GM12878 (cell line): ENCODE measurements around the gene CDH20. TPM values are rescaled to one million over a fixed set of nuclear protein-coding genes. Genes with fewer than 3 reads are reported as not detected.

Experiments
- ATAC-seq: fragments of 200-7000 bp; cut with Tn5 transposase; 3 replicates; pipeline ENCODE4 v1.9.1; 2020; ENCODE audit warnings: mild to moderate bottlenecking, moderate library complexity
- BruUV-seq: library from RNA; stranded (reverse); fragments of 400-500 nt; replicated peaks from 2 replicates; lab custom pipeline; 2021; lab: Mats Ljungman, UMichigan
- CTCF ChIA-PET: fragments of 300-600 bp; sonication (Branson Sonifier 250); formaldehyde crosslinking; extraction: SDS; loops from one replicate; lab custom pipeline; 2021; ENCODE audit warnings: inconsistent platforms; lab: Yijun Ruan, JAX
- POLR2A ChIA-PET: fragments of 350-600 bp; formaldehyde crosslinking; extraction: SDS; loops from one replicate; lab custom pipeline; 2021; ENCODE audit warnings: inconsistent platforms; lab: Charles Lee
- RAD21 ChIA-PET: fragments of 300-600 bp; sonication (Branson Sonifier 250); formaldehyde crosslinking; loops from one replicate; lab custom pipeline; 2023; ENCODE audit warnings: antibody characterized with exemption; ENCODE audit not compliant: unreplicated experiment; lab: Charles Lee
- SMC1A ChIA-PET: fragments of 300-600 bp; sonication (Branson Sonifier 250); formaldehyde crosslinking; loops from one replicate; lab custom pipeline; 2023; ENCODE audit not compliant: unreplicated experiment, uncharacterized antibody; lab: Charles Lee
- DNase-seq: peaks from one replicate; pipeline ENCODE4 v3.0.0-alpha.2; 2011; ENCODE audit warnings: low read depth, low spot score
- FAIRE-seq: peaks from 3 replicates; lab custom pipeline; 2011; peaks lifted over from hg19 to GRCh38; lab: Jason Lieb, UNC
- H2AFZ ChIP-seq: 2 replicates; pipeline ENCODE4 v1.6.0; 2011; ENCODE audit warnings: low read depth, low read length, control low read depth; ENCODE audit not compliant: control insufficient read depth
- H3K27ac ChIP-seq: 2 replicates; pipeline ENCODE4 v1.5.1; 2011; ENCODE audit warnings: control low read depth; ENCODE audit not compliant: control insufficient read depth, insufficient read depth
- H3K27me3 ChIP-seq, 2 experiments: replicated peaks in 1 of 2; 2 replicates each; pipeline versions ENCODE4 v1.6.0 to v1.6.1; 2011; ENCODE audit warnings: low read length in 1 of 2; ENCODE audit not compliant: control insufficient read depth in 2 of 2, insufficient read depth in 2 of 2
- H3K36me3 ChIP-seq, 2 experiments: 2 replicates each; pipeline ENCODE4 v1.5.1; 2011; ENCODE audit warnings: low read length in 1 of 2; ENCODE audit not compliant: control insufficient read depth in 2 of 2, insufficient read depth in 2 of 2
- H3K4me1 ChIP-seq: 2 replicates; pipeline ENCODE4 v1.6.1; 2011; ENCODE audit warnings: mild to moderate bottlenecking, low read length, moderate library complexity, mixed read lengths; ENCODE audit not compliant: control insufficient read depth, insufficient read depth
- H3K4me2 ChIP-seq: 2 replicates; pipeline ENCODE4 v1.6.0; 2011; ENCODE audit warnings: control low read depth; ENCODE audit not compliant: control insufficient read depth, insufficient read depth
- H3K4me3 ChIP-seq: fragments of 200-600 bp; sonication (generic); 2 replicates; pipeline ENCODE4 v1.5.1; 2016
- H3K79me2 ChIP-seq: 2 replicates; pipeline ENCODE4 v1.6.0; 2011; ENCODE audit warnings: low read length; ENCODE audit not compliant: control insufficient read depth, insufficient read depth
- H3K9ac ChIP-seq: 2 replicates; pipeline ENCODE4 v1.8.0; 2011; ENCODE audit warnings: low read length, control low read depth, mixed read lengths; ENCODE audit not compliant: control insufficient read depth, insufficient read depth
- H3K9me3 ChIP-seq: replicated peaks from 3 replicates; pipeline ENCODE4 v1.5.1; 2011; ENCODE audit warnings: mild to moderate bottlenecking, low read length; ENCODE audit not compliant: control insufficient read depth, insufficient read depth
- H4K20me1 ChIP-seq: 2 replicates; pipeline ENCODE4 v1.6.0; 2011; ENCODE audit not compliant: control insufficient read depth, insufficient read depth
- CBFB ChIP-seq: IDR thresholded peaks from 2 replicates; pipeline ENCODE4 v1.6.1; 2016; ENCODE audit warnings: antibody characterized with exemption, low read depth
- CBX5 ChIP-seq: sonication (generic); IDR thresholded peaks from 2 replicates; pipeline ENCODE4 v1.6.1; 2016; ENCODE audit warnings: low read depth, moderate library complexity, mild to moderate bottlenecking, inconsistent platforms
- DPF2 ChIP-seq: fragments of 450-650 bp; IDR thresholded peaks from 2 replicates; pipeline ENCODE4 v1.6.1; 2017; ENCODE audit warnings: mild to moderate bottlenecking
- EGR1 ChIP-seq, 2 experiments: IDR thresholded peaks; 1 replicate in 1 of 2; 2 replicates in 1 of 2; pipeline ENCODE4 v1.6.1; 2011 to 2012; ENCODE audit warnings: low read depth in 2 of 2, low read length in 2 of 2, borderline replicate concordance in 1 of 2, mild to moderate bottlenecking in 1 of 2, moderate library complexity in 1 of 2
- KLF5 ChIP-seq: fragments of 450-650 bp; IDR thresholded peaks from 2 replicates; pipeline ENCODE4 v1.6.1; 2014; ENCODE audit warnings: mild to moderate bottlenecking; ENCODE audit not compliant: partially characterized antibody
- NFXL1 ChIP-seq: fragments of 450-650 bp; IDR thresholded peaks from 2 replicates; pipeline ENCODE4 v1.6.1; 2017; ENCODE audit warnings: antibody characterized with exemption, mild to moderate bottlenecking, borderline replicate concordance
- NFYA ChIP-seq: IDR thresholded peaks from 2 replicates; pipeline ENCODE4 v1.6.1; 2011; ENCODE audit warnings: low read depth, mild to moderate bottlenecking, low read length, improper control_type of control experiment, borderline replicate concordance
- NRF1 ChIP-seq: conservative IDR thresholded peaks from 2 replicates; pipeline ENCODE4 v1.6.1; 2011; ENCODE audit warnings: mild to moderate bottlenecking, low read depth, low read length, improper control_type of control experiment
- TAF1 ChIP-seq: IDR thresholded peaks from 2 replicates; pipeline ENCODE4 v1.6.1; 2011; ENCODE audit warnings: mild to moderate bottlenecking, low read depth, low read length, borderline replicate concordance
- WGBS: methylation state at CpG from one replicate; pipeline ENCODE4 v1.1.6; 2016; ENCODE audit warnings: low lambda C conversion rate; ENCODE audit not compliant: insufficient replicate concordance, insufficient coverage; ENCODE audit errors: missing lambda C conversion rate; 5-methylcytosine and 5-hydroxymethylcytosine counted together
- in situ Hi-C: fragments of 300-500 bp; cut with MboI; formaldehyde crosslinking; loops from 9 replicates; pipeline ENCODE4 v1.14.3; 2018; ENCODE audit warnings: mixed read lengths
- intact Hi-C: fragments of 100-400 bp; cut with micrococcal nuclease; formaldehyde crosslinking; loops from one replicate; pipeline ENCODE4 v1.14.2; 2022; ENCODE audit not compliant: unreplicated experiment
- polyA plus RNA-seq, 11 experiments: library from polyadenylated mRNA; depleted of rRNA in 4 of 11; unstranded in 6 of 11; stranded (reverse) in 5 of 11; fragments of >200 nt; fragmentation: Nextera tagmentation in 4 of 11; fragmentation: Illumina TruSeq in 1 of 11; extraction: Ambion mirVana in 4 of 11; extraction: Trizol in 1 of 11; gene quantifications; 1 replicate in 1 of 11; 2 replicates in 10 of 11; pipeline versions ENCODE4 v1.2.1 to v1.2.3, GENCODE V29; 2011 to 2016; ENCODE audit warnings: inconsistent platforms in 2 of 11, missing spikeins in 2 of 11, low read depth in 1 of 11
- total RNA-seq, 4 experiments: library from RNA; depleted of rRNA in 3 of 4; stranded (reverse); fragments of >200 nt in 3 of 4; fragmentation: Illumina TruSeq in 1 of 4; extraction: Trizol in 1 of 4; gene quantifications; 2 replicates each; pipeline versions ENCODE4 v1.2.1 to v1.2.3, GENCODE V29; 2013 to 2021

The CDH20 gene
- total and polyA plus RNA-seq, 10 of the 15 experiments (the other 5 are each of a cell fraction or from before 2014, with no cell fraction given) = not detected

GRCh38 chr18:61589053-61589723 lies 256.0 kb downstream of the CDH20 start:
- no peak for DNase-seq
- intact Hi-C loops = no loop called here
- no peaks in the 10 kb centered on the region for H3K27me3 ChIP-seq
- in situ Hi-C loops = no loop called here
- no peaks in the 10 kb centered on the region for H3K36me3 ChIP-seq
- no TSS peak for BruUV-seq
- CTCF ChIA-PET = interaction anchor here (1.0 to 1.4 kb wide), 3 partner anchors 9 to 542 kb away, joined by 3 to 4 read pairs (median 3); no protein-coding TSS in a partner anchor
- H3K9ac ChIP-seq = no peak overlapping the region
- RAD21 ChIA-PET = no interaction called here
- H3K79me2 ChIP-seq = no peaks in the 10 kb centered on the region
- H3K9me3 ChIP-seq = no peaks in the 10 kb centered on the region
- 14% methylated on average over 6 of the region's 6 CpGs for WGBS
- no peak overlapping the region for H3K4me3 ChIP-seq
- no peak overlapping the region for H3K27ac ChIP-seq
- H3K4me2 ChIP-seq = no peak overlapping the region
- no peak for TF ChIP-seq TAF1
- TF ChIP-seq NFYA = no peak
- no peak for TF ChIP-seq KLF5
- no peak for TF ChIP-seq EGR1 (IDR thresholded peaks at IDR 0.05; ENCODE audit: borderline replicate concordance in 1 of 2, low read depth in 2 of 2, low read length in 2 of 2)
- no peak for TF ChIP-seq CBFB
- TF ChIP-seq NFXL1 = no peak
- no peak for TF ChIP-seq DPF2
- TF ChIP-seq CBX5 = no peak
- no peak for TF ChIP-seq NRF1
- TF ChIP-seq, all 136 proteins: peak for 0
- ChIA-PET POLR2A (no interaction called here), SMC1A (no interaction called here)
- FAIRE-seq (no peak), ATAC-seq (no peak)
- H4K20me1 ChIP-seq = no peaks in the 10 kb centered on the region
- H3K4me1 ChIP-seq = no peaks in the 10 kb centered on the region
- H2AFZ ChIP-seq = no peak overlapping the region
